Fibroblast of villous mesenchyme (primary cell): Measurements from ENCODE around the gene SLC26A11. TPM values are rescaled to one million over a fixed set of nuclear protein-coding genes. Genes with fewer than 3 reads are reported as not detected.
"Not testable (repeated sequence)": the region's sequence is repeated elsewhere in the genome, so short reads cannot be mapped to it uniquely, and the experiment has no call there.

Source experiments
- DNase-seq: peaks from one replicate; pipeline ENCODE4 v3.0.0-alpha.2; 2010; ENCODE audit warnings: low read depth
- H3K4me3 ChIP-seq: 2 replicates; pipeline ENCODE4 v1.5.1; 2011; ENCODE audit warnings: low read depth, mild to moderate bottlenecking, low read length
- CTCF ChIP-seq: IDR thresholded peaks from 2 replicates; pipeline ENCODE4 v1.5.1; 2012; ENCODE audit warnings: low read depth, mild to moderate bottlenecking, low read length; ENCODE audit not compliant: insufficient read depth
- total RNA-seq: library from RNA; depleted of rRNA; stranded (reverse); fragments of >200 nt; gene quantifications from 2 replicates; pipeline ENCODE4 v1.2.3, GENCODE V29; 2012

The SLC26A11 gene
- total RNA-seq, 1 donor, result 12.5 TPM

DNA sequence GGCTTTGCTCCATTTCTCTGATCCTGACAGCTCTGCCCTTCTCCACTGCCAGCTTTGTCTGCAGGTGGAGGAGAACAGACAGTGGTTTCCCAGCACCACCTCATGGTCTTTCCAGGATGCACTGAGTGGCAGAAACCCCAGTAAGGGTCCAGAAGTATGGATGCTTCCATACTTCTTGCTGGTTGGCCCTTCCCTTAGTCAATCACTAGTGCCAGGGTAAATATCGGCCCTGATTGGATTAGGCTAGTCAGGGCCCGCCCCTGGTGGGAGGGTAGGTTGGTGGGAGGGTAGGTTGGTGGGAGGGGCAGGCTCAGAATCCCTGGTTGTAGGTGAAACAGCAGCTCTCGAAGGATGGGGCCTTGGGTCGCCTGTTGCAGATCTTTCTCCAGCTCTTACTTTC, 50.6 kb downstream of the SLC26A11 start:
- no peak for TF ChIP-seq CTCF
- DNase-seq, result peak; percentile 34
- H3K4me3 ChIP-seq, result no peak overlapping the region

- no peak for DNase-seq
- H3K4me3 ChIP-seq, result no peak overlapping the region
- TF ChIP-seq CTCF, result no peak
These were observed 52.1 kb downstream of the SLC26A11 start for GRCh38 chr17:80272366-80272765.

DNA sequence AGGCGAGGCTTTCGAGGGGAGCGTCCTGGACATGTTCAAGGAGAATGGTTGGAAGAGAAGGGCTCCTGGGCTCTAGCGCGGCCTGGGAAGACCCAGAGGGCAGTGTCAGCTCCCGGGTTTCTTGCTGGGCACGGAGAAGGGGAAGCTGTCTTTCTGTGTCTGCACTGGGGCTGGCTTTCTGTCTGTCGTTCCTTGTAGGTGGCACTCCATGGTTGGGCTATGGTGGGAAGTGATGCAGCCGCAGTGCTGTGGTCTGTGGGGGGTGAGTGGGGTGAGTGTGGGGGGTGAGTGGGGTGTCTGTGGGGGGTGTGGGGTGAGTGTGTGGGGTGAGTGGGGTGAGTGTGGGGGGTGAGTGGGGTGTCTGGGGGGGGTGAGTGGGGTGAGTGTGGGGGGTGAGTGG, 54.1 kb downstream of the SLC26A11 start:
- DNase-seq, result no peak
- no peak overlapping the region for H3K4me3 ChIP-seq
- TF ChIP-seq CTCF, result no peak

GRCh38 chr17:80274871-80275449, 54.7 kb downstream of the SLC26A11 start:
- no peak overlapping the region for H3K4me3 ChIP-seq
- TF ChIP-seq CTCF, result no peak
- no peak for DNase-seq

DNA sequence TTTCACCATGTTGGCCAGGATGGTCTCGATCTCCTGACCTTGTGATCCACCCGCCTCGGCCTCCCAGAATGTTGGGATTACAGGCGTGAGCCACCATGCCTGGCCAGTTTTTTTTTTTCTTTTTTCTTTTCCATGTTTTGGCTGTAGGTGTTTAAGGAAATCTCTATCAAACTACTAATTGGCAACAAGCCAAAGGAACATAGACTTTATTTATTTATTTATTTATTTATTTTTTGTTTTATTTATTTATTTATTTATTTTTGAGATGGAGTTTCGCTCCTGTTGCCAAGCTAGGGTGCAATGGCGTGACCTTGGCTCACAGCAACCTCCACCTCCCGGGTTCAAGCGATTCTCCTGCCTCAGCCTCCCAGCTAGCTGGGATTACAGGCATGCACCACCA, 55.6 kb downstream of the SLC26A11 start:
- not testable (repeated sequence) for DNase-seq, H3K4me3 ChIP-seq

- DNase-seq, result no peak
- TF ChIP-seq CTCF, result no peak
- no peak overlapping the region for H3K4me3 ChIP-seq
These were observed 57.8 kb downstream of the SLC26A11 start for GRCh38 chr17:80277751-80278671.

GRCh38 chr17:80279895-80280294, 59.7 kb downstream of the SLC26A11 start:
- peak; percentile 37 for TF ChIP-seq CTCF
- H3K4me3 ChIP-seq, result no peak overlapping the region
- DNase-seq, result peak; percentile 90
